Daoy (cell line): ENCODE data around the gene ABHD2. TPM values are rescaled to one million over a fixed set of nuclear protein-coding genes. Genes with fewer than 3 reads are reported as not detected.
"Not testable (repeated sequence)": the region's sequence is repeated elsewhere in the genome, so short reads cannot be mapped to it uniquely, and the experiment has no call there.

Experiments used
- DNase-seq: peaks from one replicate; pipeline ENCODE4 v3.0.0-alpha.2; 2015; ENCODE audit warnings: low read depth
- total RNA-seq: library from RNA; depleted of rRNA; stranded (reverse); fragments of >200 nt; shearing (Covaris generic); gene quantifications from 2 replicates; pipeline ENCODE4 v1.2.3, GENCODE V29; 2014; rRNA removed

Gene ABHD2
- 27.1 and 31.7 TPM in 2 replicates for total RNA-seq

GRCh38 chr15:89087830-89088604 lies at the start of gene ABHD2:
Gene ABHD2 (plus strand): TSS chr15:89088456. CDS start chr15:89116328, 27,872 bp downstream.
- peak; percentile 99 for DNase-seq

GRCh38 chr15:89039142-89039541 lies 49.1 kb upstream of the ABHD2 start:
- DNase-seq, result no peak

GRCh38 chr15:89041507-89041906 lies 46.7 kb upstream of the ABHD2 start:
- DNase-seq, result no peak

GRCh38 chr15:89042387-89042786 lies 45.9 kb upstream of the ABHD2 start:
- DNase-seq, result no peak

- DNase-seq, result no peak
Observed at GRCh38 chr15:89043031-89044002, 44.9 kb upstream of the ABHD2 start.

GRCh38 chr15:89049016-89049666 lies 39.1 kb upstream of the ABHD2 start:
- DNase-seq, result not testable (repeated sequence)

- DNase-seq, result peak; percentile 7
Observed at GRCh38 chr15:89051875-89052274, 36.4 kb upstream of the ABHD2 start.

- DNase-seq, result peak; percentile 32
Observed at GRCh38 chr15:89052474-89052873, 35.8 kb upstream of the ABHD2 start.

GRCh38 chr15:89054873-89055272 lies 33.4 kb upstream of the ABHD2 start:
- no peak for DNase-seq

GRCh38 chr15:89057506-89058133 lies 30.6 kb upstream of the ABHD2 start:
- DNase-seq, result peak; percentile 70

GRCh38 chr15:89058376-89058775 lies 29.9 kb upstream of the ABHD2 start:
- no peak for DNase-seq

GRCh38 chr15:89058876-89059405 lies 29.3 kb upstream of the ABHD2 start:
- DNase-seq, result no peak

GRCh38 chr15:89066280-89066679 lies 22.0 kb upstream of the ABHD2 start:
- DNase-seq, result no peak

- peak; percentile 8 for DNase-seq
Observed at GRCh38 chr15:89067751-89068150, 20.5 kb upstream of the ABHD2 start.

- DNase-seq, result peak; percentile 78
Observed at GRCh38 chr15:89068325-89068784, 19.9 kb upstream of the ABHD2 start.

- DNase-seq, result no peak
Observed at GRCh38 chr15:89070197-89071124, 17.8 kb upstream of the ABHD2 start.

- DNase-seq, result no peak
Observed at GRCh38 chr15:89071471-89071870, 16.8 kb upstream of the ABHD2 start.

- no peak for DNase-seq
Observed at GRCh38 chr15:89072277-89072869, 15.9 kb upstream of the ABHD2 start.

GRCh38 chr15:89074402-89075012 lies 13.7 kb upstream of the ABHD2 start:
- DNase-seq, result no peak
